Iris pigment epithelial cell (primary cell): ENCODE measurements around the gene KATNAL2.

Source experiments
- DNase-seq: peaks from one replicate; pipeline ENCODE4 v3.0.0-alpha.2; 2011; ENCODE audit warnings: low read depth

KATNAL2 gene

GRCh38 chr18:46917108-46917802 lies at the start of gene KATNAL2, which contains the start of gene PIAS2:
Gene KATNAL2 (plus strand): TSS chr18:46917602. CDS start chr18:46946873, 29,271 bp downstream.
Gene PIAS2 (minus strand): TSS chr18:46917507. CDS start chr18:46917345, 162 bp downstream.
- peak; percentile 57 for DNase-seq

GRCh38 chr18:46868169-46868921 lies 49.1 kb upstream of the KATNAL2 start:
- no peak for DNase-seq

- no peak for DNase-seq
Measured at GRCh38 chr18:46877329-46877987, 39.9 kb upstream of the KATNAL2 start.

GRCh38 chr18:46883180-46883579 lies 34.2 kb upstream of the KATNAL2 start:
- DNase-seq, result no peak

GRCh38 chr18:46886893-46887292 lies 30.5 kb upstream of the KATNAL2 start:
- DNase-seq, result no peak

GRCh38 chr18:46888965-46889364 lies 28.4 kb upstream of the KATNAL2 start:
- no peak for DNase-seq

- no peak for DNase-seq
Measured at GRCh38 chr18:46891742-46892214, 25.6 kb upstream of the KATNAL2 start.

- no peak for DNase-seq
Measured at GRCh38 chr18:46892842-46893241, 24.6 kb upstream of the KATNAL2 start.

GRCh38 chr18:46893360-46893759 lies 24.0 kb upstream of the KATNAL2 start:
- no peak for DNase-seq

- DNase-seq, result no peak
Measured at GRCh38 chr18:46894124-46894523, 23.3 kb upstream of the KATNAL2 start.

GRCh38 chr18:46899274-46899948 lies 18.0 kb upstream of the KATNAL2 start:
- DNase-seq, result peak; percentile 23

- no peak for DNase-seq
Measured at GRCh38 chr18:46903406-46903805, 14.0 kb upstream of the KATNAL2 start.

GRCh38 chr18:46909497-46909896 lies 7.9 kb upstream of the KATNAL2 start:
- no peak for DNase-seq

- no peak for DNase-seq
Measured at GRCh38 chr18:46910856-46911255, 6.5 kb upstream of the KATNAL2 start.

- DNase-seq, result peak; percentile 1
Measured at GRCh38 chr18:46915800-46916550, 1.4 kb upstream of the KATNAL2 start.

GRCh38 chr18:46916551-46917107 lies 773 bp upstream of the KATNAL2 start:
- DNase-seq, result peak; percentile 41

GRCh38 chr18:46917803-46918600 lies 600 bp downstream of the KATNAL2 start:
- DNase-seq, result peak; percentile 54

- no peak for DNase-seq
Measured at GRCh38 chr18:46920067-46920466, 2.7 kb downstream of the KATNAL2 start.

- no peak for DNase-seq
Measured at GRCh38 chr18:46920653-46921052, 3.3 kb downstream of the KATNAL2 start.

GRCh38 chr18:46939337-46939963 lies 22.0 kb downstream of the KATNAL2 start:
- DNase-seq, result peak; percentile 87
